BE2C (cell line): ENCODE data around the gene OR7D4. TPM values are rescaled to one million over a fixed set of nuclear protein-coding genes. Genes with fewer than 3 reads are reported as not detected.
"Not testable (repeated sequence)": the region's sequence is repeated elsewhere in the genome, so short reads cannot be mapped to it uniquely, and the experiment has no call there.

Experiments
- DNase-seq: peaks from one replicate; pipeline ENCODE4 v3.0.0-alpha.2; 2020
- H3K27me3 ChIP-seq: fragments of 250-450 bp; sonication (Bioruptor Pico); 2 replicates; pipeline ENCODE4 v1.5.1; 2020; ENCODE audit warnings: mild to moderate bottlenecking
- H3K36me3 ChIP-seq: fragments of 250-450 bp; sonication (Bioruptor Pico); 2 replicates; pipeline ENCODE4 v1.5.1; 2020; ENCODE audit warnings: mild to moderate bottlenecking
- H3K4me1 ChIP-seq: fragments of 250-450 bp; sonication (Bioruptor Pico); 2 replicates; pipeline ENCODE4 v1.5.1; 2020
- H3K4me3 ChIP-seq: 2 replicates; pipeline ENCODE4 v1.5.1; 2011; ENCODE audit warnings: low read depth, low read length
- H3K9me3 ChIP-seq: fragments of 250-450 bp; sonication (Bioruptor Pico); 2 replicates; pipeline ENCODE4 v1.5.1; 2020
- polyA plus RNA-seq: library from polyadenylated mRNA; unstranded; fragments of >200 nt; gene quantifications from one replicate; pipeline ENCODE4 v1.2.1, GENCODE V29; 2012; ENCODE audit warnings: low read depth, missing spikeins; ENCODE audit not compliant: insufficient read length, insufficient read depth
- TF ChIP-seq, protein P1 (sequence below): IDR thresholded peaks from 2 replicates; pipeline ENCODE4 v1.5.1; 2012; ENCODE audit warnings: mild to moderate bottlenecking, low read depth, low read length

Gene OR7D4
- polyA plus RNA-seq = not detected

DNA sequence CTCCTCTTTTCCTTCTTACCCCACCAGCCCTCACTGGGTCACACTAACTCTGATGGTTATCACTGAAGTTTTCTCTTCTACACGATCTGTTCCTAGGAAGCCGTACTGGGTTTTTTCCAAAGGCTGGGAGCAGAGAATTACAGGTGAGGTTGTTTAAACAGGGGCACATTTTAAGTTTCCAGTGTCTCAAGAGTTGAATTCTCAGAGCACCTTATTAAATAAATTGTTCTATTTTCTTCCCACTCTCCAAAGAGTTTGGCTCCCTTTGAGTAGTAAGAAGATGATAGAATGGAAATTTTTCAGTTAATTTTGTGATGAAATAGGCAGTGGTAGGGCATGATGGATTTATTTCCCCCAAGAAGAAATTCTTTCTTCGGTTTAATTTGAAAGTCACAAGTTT, at the start of gene OR7D4:
Gene OR7D4 (minus strand): TSS at position 101 of the 400 bp plus-strand sequence. CDS start 4,752 bp downstream, outside the sequence.
- Histone ChIP-seq H3K4me1 (no peaks in the 10 kb centered on the region), H3K36me3 (no peaks in the 10 kb centered on the region), H3K27me3 (no peaks in the 10 kb centered on the region; the same call in 1 of the 2 replicates), H3K9me3 (no peaks in the 10 kb centered on the region; the same call in 1 of the 2 replicates), H3K4me3 (no peak within 1 kb of the TSS)
- TF ChIP-seq, protein P1, sequence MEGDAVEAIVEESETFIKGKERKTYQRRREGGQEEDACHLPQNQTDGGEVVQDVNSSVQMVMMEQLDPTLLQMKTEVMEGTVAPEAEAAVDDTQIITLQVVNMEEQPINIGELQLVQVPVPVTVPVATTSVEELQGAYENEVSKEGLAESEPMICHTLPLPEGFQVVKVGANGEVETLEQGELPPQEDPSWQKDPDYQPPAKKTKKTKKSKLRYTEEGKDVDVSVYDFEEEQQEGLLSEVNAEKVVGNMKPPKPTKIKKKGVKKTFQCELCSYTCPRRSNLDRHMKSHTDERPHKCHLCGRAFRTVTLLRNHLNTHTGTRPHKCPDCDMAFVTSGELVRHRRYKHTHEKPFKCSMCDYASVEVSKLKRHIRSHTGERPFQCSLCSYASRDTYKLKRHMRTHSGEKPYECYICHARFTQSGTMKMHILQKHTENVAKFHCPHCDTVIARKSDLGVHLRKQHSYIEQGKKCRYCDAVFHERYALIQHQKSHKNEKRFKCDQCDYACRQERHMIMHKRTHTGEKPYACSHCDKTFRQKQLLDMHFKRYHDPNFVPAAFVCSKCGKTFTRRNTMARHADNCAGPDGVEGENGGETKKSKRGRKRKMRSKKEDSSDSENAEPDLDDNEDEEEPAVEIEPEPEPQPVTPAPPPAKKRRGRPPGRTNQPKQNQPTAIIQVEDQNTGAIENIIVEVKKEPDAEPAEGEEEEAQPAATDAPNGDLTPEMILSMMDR = no peak
- no peak for DNase-seq

DNA sequence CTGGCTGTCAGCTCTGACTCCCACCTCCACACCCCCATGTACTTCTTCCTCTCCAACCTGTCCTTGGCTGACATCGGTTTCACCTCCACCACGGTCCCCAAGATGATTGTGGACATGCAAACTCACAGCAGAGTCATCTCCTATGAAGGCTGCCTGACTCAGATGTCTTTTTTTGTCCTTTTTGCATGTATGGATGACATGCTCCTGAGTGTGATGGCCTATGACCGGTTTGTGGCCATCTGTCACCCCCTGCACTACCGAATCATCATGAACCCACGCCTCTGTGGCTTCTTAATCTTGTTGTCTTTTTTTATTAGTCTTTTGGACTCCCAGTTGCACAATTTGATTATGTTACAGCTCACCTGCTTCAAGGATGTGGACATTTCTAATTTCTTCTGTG, 31.8 kb upstream of the OR7D4 start:
- Histone ChIP-seq H3K9me3 (no peaks in the 10 kb centered on the region; the same call in 1 of the 2 replicates), H3K36me3 (no peaks in the 10 kb centered on the region), H3K4me1 (no peaks in the 10 kb centered on the region), H3K4me3 (no peak overlapping the region), H3K27me3 (no peaks in the 10 kb centered on the region)
- no peak for DNase-seq
- TF ChIP-seq, protein P1 = no peak

DNA sequence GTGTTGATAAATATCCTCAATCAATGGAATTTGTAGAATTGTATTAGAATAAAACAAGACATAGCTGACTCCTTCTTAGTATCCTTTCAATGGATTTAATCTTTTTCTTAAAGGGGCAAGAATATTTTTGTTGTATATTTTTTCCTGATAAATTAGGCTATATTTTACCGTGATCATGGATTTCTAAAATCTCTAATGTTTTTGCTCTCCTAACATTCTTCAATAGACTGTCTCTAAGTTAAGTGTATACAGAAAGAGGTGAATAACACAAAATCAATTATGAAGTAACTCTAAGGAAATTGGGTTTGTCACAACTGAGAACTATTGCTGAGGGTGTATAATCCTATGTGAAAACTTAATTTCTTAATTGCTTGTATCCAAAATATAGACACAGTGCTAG, 31.2 kb upstream of the OR7D4 start, which contains the start of gene OR7E24:
Gene OR7E24 (plus strand): TSS at position 301 of the 400 bp plus-strand sequence. CDS start 114 bp downstream, outside the sequence.
- TF ChIP-seq, protein P1 = no peak
- no peaks in the 10 kb centered on the region for H3K4me1 ChIP-seq
- H3K9me3 ChIP-seq = no peaks in the 10 kb centered on the region
- DNase-seq = no peak
- no peak within 1 kb of the TSS for H3K4me3 ChIP-seq
- no peaks in the 10 kb centered on the region for H3K27me3 ChIP-seq
- no peaks in the 10 kb centered on the region for H3K36me3 ChIP-seq

DNA sequence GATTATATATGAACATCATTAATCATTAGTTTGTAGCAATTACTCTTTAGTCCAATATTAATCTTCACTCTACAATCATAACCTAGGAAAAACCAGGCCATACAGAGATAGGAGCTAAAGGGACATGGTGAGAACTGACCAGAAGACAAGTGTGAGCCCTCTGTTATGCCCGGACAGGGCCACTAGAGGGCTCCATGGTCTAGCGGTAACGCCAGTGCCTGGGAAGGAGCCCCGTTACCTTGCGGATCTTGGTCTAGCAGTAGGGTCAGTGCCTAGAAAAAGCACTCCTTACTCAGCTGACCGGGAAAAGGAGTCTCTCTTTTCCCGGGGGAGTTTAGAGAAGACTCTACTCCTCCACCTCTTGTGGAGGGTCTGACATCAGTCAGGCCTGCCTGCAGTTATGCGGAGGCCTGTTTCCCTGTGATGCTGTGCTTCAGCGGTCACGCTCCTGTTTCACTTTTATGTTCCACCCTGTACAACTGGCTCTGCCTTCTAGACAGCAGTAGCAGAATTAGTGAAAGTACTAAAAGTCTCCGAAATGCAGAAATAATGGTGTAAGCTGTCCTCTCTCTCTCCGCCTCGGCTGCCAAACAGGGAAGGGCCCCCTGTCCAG, 13.8 kb downstream of the OR7D4 start:
- Histone ChIP-seq H3K4me1 (no peaks in the 10 kb centered on the region), H3K27me3 (peaks cover 31% of the 10 kb centered on the region), H3K36me3 (no peaks in the 10 kb centered on the region), H3K4me3 (peak overlapping the region; percentile 3; the same call in 1 of the 2 replicates), H3K9me3 (no peaks in the 10 kb centered on the region)
- DNase-seq = peak; percentile 78
- TF ChIP-seq, protein P1 = peak; percentile 87

DNA sequence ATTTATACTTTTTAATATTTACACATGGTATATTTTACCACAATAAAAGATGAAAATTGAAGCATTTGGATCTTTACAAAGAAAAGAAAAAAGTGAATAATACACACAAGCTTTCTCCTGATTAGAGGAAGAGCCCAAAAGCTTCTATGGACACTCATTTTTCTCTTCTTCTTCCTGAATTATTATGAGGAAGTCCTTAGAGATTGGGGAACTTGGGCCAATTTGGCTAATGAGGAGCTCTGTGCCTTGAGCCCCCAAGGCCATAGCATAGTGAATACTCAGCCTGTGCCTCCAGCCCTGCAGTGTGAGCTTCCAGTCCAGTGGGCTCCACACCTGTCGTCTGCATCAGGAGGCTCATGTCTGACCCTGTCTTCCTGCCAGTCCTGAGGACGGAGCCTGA, 21.3 kb downstream of the OR7D4 start:
- not testable (repeated sequence) for DNase-seq, H3K9me3 ChIP-seq, H3K4me1 ChIP-seq, H3K27me3 ChIP-seq, H3K36me3 ChIP-seq, H3K4me3 ChIP-seq

DNA sequence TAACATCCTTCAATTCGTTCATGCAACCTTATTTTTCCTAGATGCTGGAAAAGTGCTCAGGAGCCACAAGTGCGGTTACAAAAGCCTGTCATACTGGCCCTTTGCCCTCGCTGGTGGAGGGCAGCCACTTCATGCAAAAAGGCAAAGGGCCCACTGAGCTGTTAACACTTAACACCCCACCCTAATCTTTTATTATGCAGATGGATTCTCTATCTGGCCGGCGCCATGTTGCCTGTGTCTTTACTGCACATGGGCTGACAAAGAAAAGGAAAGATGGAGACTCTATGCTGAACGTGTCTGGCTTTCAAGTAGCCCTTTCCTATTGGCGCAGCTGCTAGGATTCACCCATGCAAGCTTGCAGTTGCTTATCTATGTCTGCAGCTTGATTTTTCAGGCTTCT, 29.9 kb downstream of the OR7D4 start:
- no peak for DNase-seq
- Histone ChIP-seq H3K27me3 (no peaks in the 10 kb centered on the region), H3K4me1 (no peaks in the 10 kb centered on the region), H3K4me3 (no peak overlapping the region), H3K36me3 (no peaks in the 10 kb centered on the region), H3K9me3 (no peaks in the 10 kb centered on the region)
- TF ChIP-seq, protein P1 = no peak
